ENCODE measurements around the gene HS1BP3. TPM values are rescaled to one million over a fixed set of nuclear protein-coding genes. Genes with fewer than 3 reads are reported as not detected.
A peak's percentile ranks its signal among the peaks of the same experiment; 100 is the strongest.

HS1BP3 gene
- total and polyA plus RNA-seq, 2 of the 13 experiments (the other 11 are each of a cell fraction or from before 2014, with no cell fraction given), result 15.2 to 22.0 TPM

DNA sequence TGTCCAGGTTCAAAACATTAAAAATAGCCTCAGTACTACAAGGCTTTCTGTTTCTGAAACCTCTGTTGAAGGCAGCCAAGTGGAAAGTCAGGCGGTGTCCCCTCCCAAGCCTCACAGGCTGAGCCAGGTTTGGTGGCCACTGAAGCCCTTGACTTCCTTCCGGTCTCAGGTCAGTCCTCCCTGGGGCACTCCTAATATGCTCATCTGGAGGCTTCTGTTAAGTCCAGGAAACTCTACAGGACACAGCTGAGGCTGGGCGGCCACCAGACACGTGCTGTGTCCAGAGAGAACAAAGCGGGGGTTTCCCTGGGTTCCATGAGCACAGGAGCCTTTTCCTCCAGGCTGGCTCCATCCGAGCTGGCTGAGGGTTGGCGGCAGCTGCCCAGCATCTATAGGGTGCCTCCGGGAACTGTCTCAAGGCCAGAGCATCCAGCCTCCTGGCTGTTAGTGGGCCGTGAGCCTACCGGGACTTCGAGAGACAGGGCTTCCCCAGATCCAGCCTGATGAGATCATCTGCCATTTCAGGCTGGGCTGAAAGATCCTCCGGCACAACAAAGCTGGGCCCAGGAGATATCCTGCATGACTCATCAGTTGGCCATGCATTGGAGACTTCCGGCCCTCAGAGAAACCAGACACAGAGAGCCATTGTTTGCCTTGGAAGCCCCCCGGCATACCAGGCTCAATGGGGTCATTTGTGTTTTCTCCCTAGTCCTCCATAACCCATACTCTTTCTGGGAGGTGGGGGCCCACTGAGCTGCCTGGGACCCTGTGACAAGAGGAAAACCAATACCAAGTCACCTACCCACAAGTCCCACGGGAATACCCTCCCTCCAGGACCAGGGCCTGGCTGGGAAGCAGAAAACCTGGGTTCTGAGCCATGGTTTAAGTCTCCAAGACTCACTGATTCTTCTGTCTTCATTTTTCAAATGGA, 71.7 kb downstream of the HS1BP3 start (continued):
- TF ChIP-seq, protein P1, sequence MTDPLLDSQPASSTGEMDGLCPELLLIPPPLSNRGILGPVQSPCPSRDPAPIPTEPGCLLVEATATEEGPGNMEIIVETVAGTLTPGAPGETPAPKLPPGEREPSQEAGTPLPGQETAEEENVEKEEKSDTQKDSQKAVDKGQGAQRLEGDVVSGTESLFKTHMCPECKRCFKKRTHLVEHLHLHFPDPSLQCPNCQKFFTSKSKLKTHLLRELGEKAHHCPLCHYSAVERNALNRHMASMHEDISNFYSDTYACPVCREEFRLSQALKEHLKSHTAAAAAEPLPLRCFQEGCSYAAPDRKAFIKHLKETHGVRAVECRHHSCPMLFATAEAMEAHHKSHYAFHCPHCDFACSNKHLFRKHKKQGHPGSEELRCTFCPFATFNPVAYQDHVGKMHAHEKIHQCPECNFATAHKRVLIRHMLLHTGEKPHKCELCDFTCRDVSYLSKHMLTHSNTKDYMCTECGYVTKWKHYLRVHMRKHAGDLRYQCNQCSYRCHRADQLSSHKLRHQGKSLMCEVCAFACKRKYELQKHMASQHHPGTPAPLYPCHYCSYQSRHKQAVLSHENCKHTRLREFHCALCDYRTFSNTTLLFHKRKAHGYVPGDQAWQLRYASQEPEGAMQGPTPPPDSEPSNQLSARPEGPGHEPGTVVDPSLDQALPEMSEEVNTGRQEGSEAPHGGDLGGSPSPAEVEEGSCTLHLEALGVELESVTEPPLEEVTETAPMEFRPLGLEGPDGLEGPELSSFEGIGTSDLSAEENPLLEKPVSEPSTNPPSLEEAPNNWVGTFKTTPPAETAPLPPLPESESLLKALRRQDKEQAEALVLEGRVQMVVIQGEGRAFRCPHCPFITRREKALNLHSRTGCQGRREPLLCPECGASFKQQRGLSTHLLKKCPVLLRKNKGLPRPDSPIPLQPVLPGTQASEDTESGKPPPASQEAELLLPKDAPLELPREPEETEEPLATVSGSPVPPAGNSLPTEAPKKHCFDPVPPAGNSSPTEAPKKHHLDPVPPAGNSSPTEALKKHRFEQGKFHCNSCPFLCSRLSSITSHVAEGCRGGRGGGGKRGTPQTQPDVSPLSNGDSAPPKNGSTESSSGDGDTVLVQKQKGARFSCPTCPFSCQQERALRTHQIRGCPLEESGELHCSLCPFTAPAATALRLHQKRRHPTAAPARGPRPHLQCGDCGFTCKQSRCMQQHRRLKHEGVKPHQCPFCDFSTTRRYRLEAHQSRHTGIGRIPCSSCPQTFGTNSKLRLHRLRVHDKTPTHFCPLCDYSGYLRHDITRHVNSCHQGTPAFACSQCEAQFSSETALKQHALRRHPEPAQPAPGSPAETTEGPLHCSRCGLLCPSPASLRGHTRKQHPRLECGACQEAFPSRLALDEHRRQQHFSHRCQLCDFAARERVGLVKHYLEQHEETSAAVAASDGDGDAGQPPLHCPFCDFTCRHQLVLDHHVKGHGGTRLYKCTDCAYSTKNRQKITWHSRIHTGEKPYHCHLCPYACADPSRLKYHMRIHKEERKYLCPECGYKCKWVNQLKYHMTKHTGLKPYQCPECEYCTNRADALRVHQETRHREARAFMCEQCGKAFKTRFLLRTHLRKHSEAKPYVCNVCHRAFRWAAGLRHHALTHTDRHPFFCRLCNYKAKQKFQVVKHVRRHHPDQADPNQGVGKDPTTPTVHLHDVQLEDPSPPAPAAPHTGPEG (CRISPR knock-in tag; IDR thresholded peaks at IDR 0.05), result no peak
- TF ChIP-seq, protein P2, sequence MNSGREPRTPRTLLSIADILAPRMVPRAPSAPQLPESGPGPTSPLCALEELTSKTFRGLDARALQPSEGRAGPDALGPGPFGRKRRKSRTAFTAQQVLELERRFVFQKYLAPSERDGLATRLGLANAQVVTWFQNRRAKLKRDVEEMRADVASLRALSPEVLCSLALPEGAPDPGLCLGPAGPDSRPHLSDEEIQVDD (CRISPR knock-in tag; IDR thresholded peaks at IDR 0.05; ENCODE audit: borderline replicate concordance), result peak; percentile 43; the same call in 1 of the 2 replicates
- TF ChIP-seq ZNF431 (CRISPR knock-in tag; IDR thresholded peaks at IDR 0.05; ENCODE audit: borderline replicate concordance, low read depth), result peak; percentile 97
- peak; percentile 71; the same call in 1 of the 2 replicates for TF ChIP-seq BORCS8-MEF2B (CRISPR knock-in tag; IDR thresholded peaks at IDR 0.05)
- TF ChIP-seq MIER3 (CRISPR knock-in tag; IDR thresholded peaks at IDR 0.05; ENCODE audit: borderline replicate concordance), result peak; percentile 96
- no peak for TF ChIP-seq ZSCAN12 (CRISPR knock-in tag; IDR thresholded peaks at IDR 0.05)
- no peak for TF ChIP-seq HNRNPK (IDR thresholded peaks at IDR 0.05; ENCODE audit: low read depth, low read length, poor library complexity, severe bottlenecking)
- TF ChIP-seq EED (CRISPR knock-in tag; IDR thresholded peaks at IDR 0.05), result no peak; the same call in 1 of the 2 replicates
- TF ChIP-seq ZNF225 (CRISPR knock-in tag; IDR thresholded peaks at IDR 0.05), result no peak
- no peak; the same call in 1 of the 2 replicates for TF ChIP-seq ONECUT2 (CRISPR knock-in tag; IDR thresholded peaks at IDR 0.05)
- peak; percentile 88 for TF ChIP-seq HDAC1 (CRISPR knock-in tag; IDR thresholded peaks at IDR 0.05)
- TF ChIP-seq TBL1XR1 (IDR thresholded peaks at IDR 0.05; ENCODE audit: borderline replicate concordance, low read length, partially characterized antibody), result no peak
- no peak for TF ChIP-seq ZNF720 (CRISPR knock-in tag; IDR thresholded peaks at IDR 0.05)
- TF ChIP-seq, protein P3, sequence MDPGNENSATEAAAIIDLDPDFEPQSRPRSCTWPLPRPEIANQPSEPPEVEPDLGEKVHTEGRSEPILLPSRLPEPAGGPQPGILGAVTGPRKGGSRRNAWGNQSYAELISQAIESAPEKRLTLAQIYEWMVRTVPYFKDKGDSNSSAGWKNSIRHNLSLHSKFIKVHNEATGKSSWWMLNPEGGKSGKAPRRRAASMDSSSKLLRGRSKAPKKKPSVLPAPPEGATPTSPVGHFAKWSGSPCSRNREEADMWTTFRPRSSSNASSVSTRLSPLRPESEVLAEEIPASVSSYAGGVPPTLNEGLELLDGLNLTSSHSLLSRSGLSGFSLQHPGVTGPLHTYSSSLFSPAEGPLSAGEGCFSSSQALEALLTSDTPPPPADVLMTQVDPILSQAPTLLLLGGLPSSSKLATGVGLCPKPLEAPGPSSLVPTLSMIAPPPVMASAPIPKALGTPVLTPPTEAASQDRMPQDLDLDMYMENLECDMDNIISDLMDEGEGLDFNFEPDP (CRISPR knock-in tag; conservative IDR thresholded peaks at IDR 0.05), result no peak
- peak; percentile 95 for TF ChIP-seq ZNF335 (CRISPR knock-in tag; IDR thresholded peaks at IDR 0.05)
- no peak; the same call in 1 of the 2 replicates for TF ChIP-seq NR1H2 (CRISPR knock-in tag; IDR thresholded peaks at IDR 0.05; ENCODE audit: borderline replicate concordance, low read depth)
- peak; percentile 87 for TF ChIP-seq ZNF543 (CRISPR knock-in tag; IDR thresholded peaks at IDR 0.05)
- TF ChIP-seq ZNF124 (CRISPR knock-in tag; IDR thresholded peaks at IDR 0.05), result peak; percentile 60; the same call in 1 of the 2 replicates
- no peak for TF ChIP-seq SP2 (CRISPR knock-in tag; IDR thresholded peaks at IDR 0.05)
- TF ChIP-seq TMF1 (CRISPR knock-in tag; IDR thresholded peaks at IDR 0.05; ENCODE audit: low read depth), result no peak
- peak; percentile 87; the same call in 1 of the 2 replicates for TF ChIP-seq YEATS2 (CRISPR knock-in tag; IDR thresholded peaks at IDR 0.05; ENCODE audit: borderline replicate concordance)
- no peak for TF ChIP-seq CENPT (CRISPR knock-in tag; IDR thresholded peaks at IDR 0.05; ENCODE audit: low read depth)

All from HepG2 (cell line).